Left cardiac atrium (tissue), 4 donors: ENCODE measurements around the gene ULK4. TPM values are rescaled to one million over a fixed set of nuclear protein-coding genes. Genes with fewer than 3 reads are reported as not detected.
A peak's percentile ranks its signal among the peaks of the same experiment; 100 is the strongest.
"Not testable (repeated sequence)": the region's sequence is repeated elsewhere in the genome, so short reads cannot be mapped to it uniquely, and the experiment has no call there.

ENCODE experiments used
- ATAC-seq, 2 donors: fragments of 200-7000 bp; cut with Tn5 transposase; one replicate each; pipeline ENCODE4 v1.9.1; 2020; ENCODE audit warnings: mild to moderate bottlenecking in 2 of 2, moderate library complexity in 2 of 2
- DNase-seq: peaks from one replicate; pipeline ENCODE4 v3.0.0-alpha.2; 2020
- intact Hi-C, 2 donors: fragments of 100-400 bp; cut with DNase I; formaldehyde crosslinking; loops; one replicate each; pipeline versions ENCODE4 v1.14.1 to v1.15.1; 2022 to 2023
- total RNA-seq, 2 donors: library from RNA; stranded (reverse); fragmentation: NEBNext Ultra II Directional; extraction: Animal tissue kit (Norgen Biotek cat#: 25700); gene quantifications; one replicate each; pipeline ENCODE4 v1.2.1, GENCODE V29; 2021
- donor health status: DM: no; HTN: yes; CAD: no.
- donor health status: DM: no; HTN: yes; CAD: no; lungs with severe emphysema.
- donor health status: DM: yes; HTN: yes; CAD: no.
- donor health status: Dilated cardiomyopathy.

Gene ULK4
- total RNA-seq, 2 donors from 2014 or later: 12.7 to 13.8 TPM

DNA sequence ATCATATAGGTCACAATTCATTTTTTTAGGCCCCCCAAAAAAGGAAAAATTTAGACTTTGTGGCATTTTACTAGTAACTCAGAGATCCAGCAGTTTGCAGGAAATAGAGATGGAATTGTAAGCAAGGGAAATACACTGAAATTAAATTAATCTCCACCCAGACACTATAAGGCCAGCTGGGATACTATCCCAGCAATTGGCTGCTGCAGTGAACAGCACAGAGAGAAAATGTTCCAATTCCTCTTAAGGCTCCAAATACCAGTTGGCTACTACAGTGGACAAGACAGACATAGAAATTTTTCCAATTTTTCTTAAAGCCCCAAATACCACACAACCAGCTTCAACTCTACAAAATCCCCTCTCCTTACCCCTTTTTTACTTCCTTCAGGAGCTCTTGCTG, 78.9 kb downstream of the ULK4 start:
- DNase-seq (no peak), ATAC-seq (no peak)
- intact Hi-C loops: loop anchor here in 1 of 2 donors (5.0 kb wide), 1 partner anchor 1556 kb away; no protein-coding TSS in a partner anchor

DNA sequence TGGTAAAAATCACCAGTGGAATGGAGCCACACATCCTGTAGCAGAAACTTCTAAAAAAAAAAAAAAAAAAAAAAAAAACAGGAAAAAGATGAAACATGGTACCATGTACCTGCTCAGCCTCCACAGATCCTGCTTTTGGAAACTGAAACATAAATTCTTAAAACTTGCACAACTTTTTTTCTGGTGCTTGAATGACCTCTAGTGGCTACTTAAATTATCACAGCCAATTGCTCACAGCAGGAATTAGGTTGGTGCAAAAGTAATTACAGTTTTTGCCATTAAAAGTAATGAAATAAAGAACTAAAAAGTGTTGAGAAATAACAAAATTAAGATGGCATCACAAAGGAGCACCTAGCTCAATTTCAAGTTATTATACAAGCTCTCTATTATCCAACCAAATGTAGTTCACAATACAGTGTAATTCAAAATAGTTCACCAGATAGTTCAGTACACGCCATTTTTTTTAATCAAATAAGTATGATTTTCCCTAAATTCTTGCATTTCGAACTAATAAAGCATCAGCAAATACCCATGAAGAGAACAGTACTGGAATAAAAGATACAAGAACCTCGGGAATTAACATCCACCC, 80.6 kb downstream of the ULK4 start:
- ATAC-seq: no peak
- no peak for DNase-seq
- intact Hi-C loops: loop anchor here (1.0 to 5.0 kb wide), 3 partner anchors 1297 to 1554 kb away; no protein-coding TSS in a partner anchor

DNA sequence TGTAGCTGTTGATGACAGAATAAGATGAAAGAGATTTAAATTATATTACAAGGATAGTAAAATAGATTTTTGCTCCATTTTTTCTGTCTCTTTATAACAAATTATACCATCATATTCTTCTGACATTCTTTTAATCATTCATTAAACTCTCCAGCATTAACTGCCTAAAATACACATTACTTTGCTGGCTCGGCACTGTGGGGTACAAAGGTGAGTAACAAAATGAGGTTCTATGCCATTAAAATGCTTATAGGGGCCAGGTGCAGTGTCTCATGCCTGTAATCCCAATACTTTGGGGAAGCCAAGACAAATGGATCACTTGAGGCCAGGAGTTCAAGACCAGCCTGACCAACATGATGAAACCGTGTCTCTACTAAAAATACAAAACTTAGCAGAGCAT, 81.5 kb downstream of the ULK4 start:
- no peak for DNase-seq
- ATAC-seq: no peak
- intact Hi-C loops: loop anchor here (2.0 to 5.0 kb wide), 2 partner anchors 1300 to 1553 kb away; no protein-coding TSS in a partner anchor

- ATAC-seq, intact Hi-C loops, DNase-seq: not testable (repeated sequence)
Measured at GRCh38 chr3:41877741-41878140, 84.2 kb downstream of the ULK4 start.

DNA sequence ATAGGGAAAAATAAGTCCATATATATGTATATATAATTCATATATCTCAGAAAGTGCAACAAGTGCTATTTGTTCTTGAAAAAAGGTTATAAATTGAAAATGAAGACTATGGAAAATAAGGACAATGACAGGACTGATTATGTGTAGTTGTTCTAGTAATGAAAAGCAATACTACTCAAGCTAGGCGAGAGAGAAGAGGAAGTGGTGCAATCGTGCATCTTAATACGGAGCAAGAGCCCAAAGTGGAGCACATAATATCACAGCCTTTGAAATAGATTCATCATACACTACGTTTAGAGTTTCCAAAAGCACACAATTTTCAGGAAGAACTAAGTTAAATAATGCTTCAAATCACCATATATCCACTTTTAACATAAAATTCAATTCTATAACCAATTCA, 87.9 kb downstream of the ULK4 start:
- intact Hi-C loops: no loop called here
- ATAC-seq: no peak
- no peak for DNase-seq

DNA sequence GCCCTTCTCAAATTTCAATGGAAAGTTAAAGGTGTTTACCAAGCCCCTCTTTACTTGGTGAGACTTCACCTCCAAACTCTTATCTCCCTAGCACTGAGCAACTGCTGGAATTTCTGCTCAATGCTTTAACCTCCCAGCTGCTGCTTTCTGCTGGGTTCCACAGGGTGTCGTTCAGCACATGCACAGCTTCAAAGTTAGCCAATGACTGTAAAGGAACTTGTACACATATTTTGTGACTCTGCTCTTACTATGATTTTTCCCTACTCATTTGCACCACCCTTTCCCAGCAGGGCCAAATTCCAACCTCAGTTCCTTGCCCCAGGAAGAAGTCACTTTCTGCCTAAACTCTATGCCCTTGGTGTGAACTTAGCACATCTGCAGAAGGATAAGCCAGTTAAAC, 89.7 kb downstream of the ULK4 start:
- intact Hi-C loops: no loop called here
- no peak for ATAC-seq
- DNase-seq: no peak

GRCh38 chr3:41867533-41867932, 94.4 kb downstream of the ULK4 start:
- DNase-seq (no peak), ATAC-seq (no peak)
- intact Hi-C loops: no loop called here

GRCh38 chr3:41866298-41866697, 95.6 kb downstream of the ULK4 start:
- ATAC-seq: no peak
- intact Hi-C loops: no loop called here
- no peak for DNase-seq

DNA sequence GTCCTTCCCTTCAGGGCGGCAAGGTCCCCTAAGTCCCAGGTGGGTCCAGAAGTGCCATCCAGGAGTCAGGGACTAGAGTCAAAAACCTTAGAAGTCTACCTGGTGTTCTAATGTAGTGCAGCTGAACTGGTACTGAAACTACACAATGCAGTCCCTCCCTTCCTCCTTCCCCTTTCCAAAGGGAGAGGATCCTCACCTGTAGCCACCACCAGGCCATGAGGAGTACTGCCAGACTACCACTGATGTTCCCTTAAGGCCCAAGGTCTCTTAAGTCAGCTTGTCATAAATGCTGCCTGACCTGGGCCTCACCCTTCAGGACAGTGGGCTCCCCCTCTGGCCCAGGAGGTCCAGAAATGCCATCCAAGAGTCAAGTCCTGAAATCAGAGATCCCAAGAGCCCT, 98.9 kb downstream of the ULK4 start:
- no peak for ATAC-seq
- intact Hi-C loops: no loop called here
- DNase-seq: no peak

DNA sequence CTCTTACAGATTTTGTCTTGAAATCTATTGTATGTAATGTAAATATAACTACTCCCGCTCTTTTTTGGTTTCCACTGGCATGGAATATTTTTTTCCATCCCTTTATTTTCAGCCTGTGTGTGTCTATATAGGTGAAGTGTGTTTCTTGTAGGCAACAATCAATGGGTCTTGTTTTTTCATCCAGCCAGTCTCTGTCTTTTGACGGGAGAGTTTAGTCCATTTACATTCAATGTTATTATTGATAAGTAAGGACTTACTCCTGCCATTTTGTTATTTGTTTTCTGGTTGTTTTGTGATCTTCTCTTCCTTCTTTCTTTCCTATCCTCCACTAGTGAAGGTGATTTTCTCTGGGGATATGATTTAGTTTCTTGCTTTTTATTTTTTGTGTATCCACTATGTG, 101.4 kb downstream of the ULK4 start:
- ATAC-seq, intact Hi-C loops: not testable (repeated sequence)

GRCh38 chr3:41854956-41855355, 106.9 kb downstream of the ULK4 start:
- intact Hi-C loops: no loop called here
- DNase-seq: no peak
- ATAC-seq: no peak

More for the DNA sequence above, 101.4 kb downstream of the ULK4 start:
- not testable (repeated sequence) for DNase-seq

GRCh38 chr3:41853540-41854196, 108.2 kb downstream of the ULK4 start:
- ATAC-seq: peak in 1 of 2 donors; percentile 59
- intact Hi-C loops: no loop called here
- DNase-seq: no peak

DNA sequence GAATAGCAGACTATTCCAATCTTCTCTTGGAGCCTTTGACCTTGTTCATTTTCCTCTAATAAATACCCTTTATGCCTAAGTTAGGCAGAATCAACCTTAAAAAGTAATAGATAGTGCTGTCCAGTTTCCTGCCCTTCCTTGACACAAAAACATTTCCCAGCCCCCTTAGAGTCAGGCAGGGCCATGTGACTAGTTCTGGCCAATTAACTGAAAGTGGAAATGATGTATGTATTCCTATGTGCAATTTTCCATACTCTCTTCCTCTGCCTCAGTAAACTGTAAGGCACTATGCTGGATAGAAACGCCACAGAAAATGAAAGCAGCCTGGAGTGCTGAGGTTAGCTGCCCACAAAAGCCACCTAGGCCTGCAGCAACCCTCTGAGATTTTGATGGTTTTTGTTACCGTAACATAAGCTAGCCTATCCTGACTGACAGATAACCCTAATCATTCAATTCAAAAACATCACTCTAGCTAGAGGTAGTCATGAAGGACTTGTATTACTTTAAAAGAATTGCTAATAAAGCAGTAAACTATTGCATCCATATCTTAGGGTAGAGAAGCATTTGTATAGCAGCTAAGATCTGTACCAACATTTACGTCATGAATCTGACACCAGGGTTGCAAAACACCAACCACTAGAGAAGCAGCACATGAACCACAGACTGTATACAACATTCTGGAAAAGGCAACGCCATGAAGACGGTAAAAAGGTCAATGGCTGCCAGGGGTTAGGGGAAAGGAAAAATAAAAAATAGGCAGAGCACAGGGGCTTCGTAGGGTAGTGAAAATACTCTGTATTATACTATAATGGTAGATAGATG, 112.9 kb downstream of the ULK4 start:
- intact Hi-C loops: no loop called here

GRCh38 chr3:41847679-41848078, 114.2 kb downstream of the ULK4 start:
- ATAC-seq: no peak
- intact Hi-C loops: no loop called here

More for the DNA sequence above, 112.9 kb downstream of the ULK4 start:
- DNase-seq: no peak
- ATAC-seq: no peak

DNA sequence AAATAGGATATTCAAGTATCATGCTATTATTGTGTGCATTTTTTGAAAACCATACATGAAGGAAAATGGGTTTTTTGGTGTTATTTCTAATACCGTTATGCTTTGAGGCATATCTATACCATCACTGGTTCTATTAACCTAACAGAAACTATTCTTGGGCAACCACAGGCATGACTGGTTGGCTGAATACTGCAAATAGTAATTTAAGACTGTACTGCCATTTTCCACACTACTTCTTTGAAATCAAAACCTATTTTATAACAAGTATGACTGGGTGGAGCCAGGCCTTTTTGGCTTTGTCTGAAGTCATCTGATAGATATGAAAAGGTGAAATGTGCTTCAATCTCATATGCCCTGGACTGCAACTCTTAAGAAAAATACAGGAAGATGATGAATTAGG, 115.1 kb downstream of the ULK4 start:
- DNase-seq: no peak
- intact Hi-C loops: no loop called here
- no peak for ATAC-seq

More at GRCh38 chr3:41847679-41848078, 114.2 kb downstream of the ULK4 start:
- DNase-seq: no peak

- no peak for ATAC-seq
- intact Hi-C loops: no loop called here
Measured at GRCh38 chr3:41845826-41846225, 116.1 kb downstream of the ULK4 start.

GRCh38 chr3:41844256-41844655, 117.6 kb downstream of the ULK4 start:
- intact Hi-C loops, DNase-seq, ATAC-seq: not testable (repeated sequence)

More at GRCh38 chr3:41845826-41846225, 116.1 kb downstream of the ULK4 start:
- no peak for DNase-seq

- ATAC-seq, intact Hi-C loops, DNase-seq: not testable (repeated sequence)
Measured at GRCh38 chr3:41840936-41841668, 120.8 kb downstream of the ULK4 start.
